GM18870 (cell line): ENCODE results near the gene FOXN1.

Source experiments
- ATAC-seq: cut with Tn5 transposase; IDR thresholded peaks from one replicate; pipeline ENCODE4 v1.9.1; 2021; ENCODE audit warnings: moderate library complexity; ENCODE audit not compliant: unreplicated experiment

The FOXN1 gene

GRCh38 chr17:28476076-28476865, 29.9 kb upstream of the FOXN1 start:
- ATAC-seq, result no peak

- no peak for ATAC-seq
Measured at GRCh38 chr17:28477928-28478327, 28.2 kb upstream of the FOXN1 start.

DNA sequence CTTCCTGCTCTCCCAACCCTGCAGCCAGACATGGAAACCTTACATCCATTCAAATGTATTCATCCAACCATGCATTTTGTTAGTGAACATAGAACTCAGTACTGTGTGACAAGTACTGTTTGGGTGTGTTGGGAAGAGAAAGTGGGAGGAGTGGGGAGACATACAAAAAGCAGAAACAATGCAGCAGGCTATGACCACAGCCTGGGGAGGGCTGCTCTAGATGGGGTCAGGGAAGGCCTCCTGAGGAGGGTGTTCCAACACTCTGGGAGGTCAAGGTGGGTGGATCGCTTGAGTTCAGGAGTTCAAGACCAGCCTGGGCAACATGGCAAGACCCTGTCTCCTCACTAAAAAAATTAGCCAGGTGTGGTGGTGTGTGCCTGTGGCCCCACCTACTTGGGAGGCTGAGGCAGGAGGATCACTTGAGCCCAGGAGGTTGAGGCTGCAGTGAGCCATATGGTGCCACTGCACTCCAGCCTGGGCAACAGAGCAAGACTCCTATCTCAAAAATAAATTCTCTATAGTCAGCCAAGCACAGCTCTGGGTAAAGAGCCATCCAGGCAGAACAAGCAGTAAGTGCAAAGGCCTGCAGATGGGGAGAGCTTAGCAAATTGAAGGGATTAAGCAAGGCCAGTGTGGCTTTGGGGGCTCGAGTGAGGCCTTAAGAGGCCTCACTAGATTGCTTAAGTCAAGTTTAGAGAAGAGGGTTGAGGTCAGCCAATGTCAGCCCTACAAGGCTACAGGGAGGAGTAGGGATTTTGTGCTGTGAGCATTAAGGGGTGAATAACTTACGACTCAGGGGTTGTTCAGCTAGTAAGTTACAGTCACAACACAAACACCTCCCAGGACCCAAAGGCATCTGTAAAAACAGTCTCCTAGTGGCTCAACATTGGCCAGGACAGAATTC, 27.2 kb upstream of the FOXN1 start:
- ATAC-seq, result no peak

- ATAC-seq, result no peak
Measured at GRCh38 chr17:28480278-28480677, 25.9 kb upstream of the FOXN1 start.

DNA sequence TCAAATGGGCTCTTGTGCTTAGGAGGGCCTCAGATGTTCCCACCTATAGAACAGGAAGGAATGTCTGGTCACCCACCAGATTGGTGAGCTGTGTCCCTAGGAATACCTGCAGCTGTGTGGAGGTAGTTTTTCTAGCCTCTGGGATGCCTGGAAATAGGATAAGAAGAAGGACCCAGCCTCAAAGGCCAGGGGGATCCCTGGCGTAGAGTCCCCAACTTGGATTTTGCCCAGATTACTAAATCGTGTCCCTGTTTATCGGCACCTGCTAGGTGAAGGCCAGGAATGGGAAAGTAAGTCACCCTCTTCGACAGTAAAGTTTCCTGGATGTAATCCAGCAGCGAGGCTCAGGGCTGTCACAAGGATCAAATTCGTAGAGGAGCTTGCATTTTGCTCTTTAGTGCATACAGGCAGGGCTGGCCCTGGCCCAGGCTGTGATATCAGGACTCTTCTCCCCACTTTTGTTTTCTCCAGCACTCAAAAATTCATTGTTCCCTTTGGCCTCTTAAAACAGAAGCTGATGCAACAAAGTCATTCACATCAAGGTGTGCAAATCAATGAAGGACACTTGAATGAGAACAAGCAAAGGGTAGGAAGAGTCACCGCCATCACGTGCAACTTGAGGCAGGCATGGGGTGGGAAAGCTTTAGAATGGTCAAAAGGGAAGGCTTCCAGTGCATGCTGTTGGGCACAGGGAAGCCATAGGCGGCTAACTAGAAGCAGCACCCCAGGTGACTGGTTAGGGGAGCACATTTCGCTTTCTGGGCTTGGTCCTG, 25.2 kb upstream of the FOXN1 start:
- ATAC-seq, result no peak

DNA sequence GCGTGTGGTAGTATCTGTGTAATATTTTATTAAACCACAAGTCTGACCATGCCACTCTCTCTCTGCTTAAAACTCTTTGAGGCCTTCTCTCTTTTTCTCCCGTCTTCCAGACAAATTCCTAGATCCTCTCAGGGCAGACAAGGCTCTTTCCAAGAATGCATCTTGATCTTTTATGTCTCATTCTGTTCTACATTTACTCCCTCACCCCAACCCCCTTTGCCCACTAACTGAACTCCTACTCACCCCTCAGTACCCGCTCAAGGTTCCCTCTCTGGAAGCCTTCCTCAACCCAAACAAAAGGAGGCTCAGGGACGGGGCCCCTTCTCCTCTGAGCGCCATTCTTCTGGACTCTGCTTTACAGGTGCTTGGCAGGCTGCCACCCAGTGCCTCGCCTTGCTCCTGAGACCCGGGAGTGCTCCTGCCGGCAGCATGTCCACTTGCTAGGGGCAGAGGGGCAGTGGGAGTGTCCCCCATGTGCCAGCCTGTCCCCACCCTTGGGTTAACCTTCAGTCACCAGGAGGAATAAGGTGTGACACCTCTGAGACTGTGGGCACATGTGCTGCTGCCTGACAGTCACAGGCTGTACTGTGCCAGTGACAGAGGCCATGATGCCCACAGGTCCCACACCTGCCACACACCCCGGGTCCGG, 23.5 kb upstream of the FOXN1 start:
- ATAC-seq, result no peak

DNA sequence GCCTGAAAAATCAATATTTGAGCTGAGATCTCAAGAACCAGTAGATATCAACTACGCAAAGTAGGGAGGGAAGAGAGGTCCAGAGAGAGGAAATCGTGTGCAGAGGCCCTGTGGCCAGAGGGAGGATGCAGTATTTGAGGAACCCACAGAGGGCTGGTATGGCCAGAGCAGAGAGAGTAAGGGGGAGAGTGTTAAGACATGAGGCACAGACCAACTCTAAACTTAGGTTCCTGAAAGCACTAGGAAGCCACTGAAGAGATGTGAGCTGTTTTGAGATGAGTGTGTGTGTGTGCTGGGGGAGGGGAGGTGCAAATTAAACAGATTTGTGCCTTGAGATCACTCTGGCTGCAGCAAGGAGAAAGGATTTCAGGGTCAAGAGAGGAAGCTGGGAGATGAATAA, 21.9 kb upstream of the FOXN1 start:
- ATAC-seq, result peak; percentile 80

DNA sequence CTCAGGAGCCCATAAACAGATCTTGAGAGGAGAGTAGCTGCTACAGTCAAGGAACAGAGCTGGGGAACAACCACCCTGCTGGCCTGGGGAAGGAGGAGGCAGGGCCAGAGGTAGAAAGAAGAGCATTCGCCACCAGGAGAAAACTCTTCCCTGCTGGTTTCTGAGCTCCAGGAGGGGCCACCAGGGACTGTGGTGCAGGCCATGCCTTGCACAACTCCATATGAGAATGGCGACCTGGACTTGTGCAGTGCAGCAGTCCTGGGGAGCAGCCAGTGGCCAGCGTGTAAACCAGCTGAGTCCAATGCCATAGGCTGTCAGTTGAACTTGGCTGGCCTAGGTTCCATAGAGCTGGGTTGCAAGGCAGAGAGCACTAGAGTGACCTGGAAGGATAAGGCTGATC, 21.1 kb upstream of the FOXN1 start:
- ATAC-seq, result no peak

- no peak for ATAC-seq
Measured at GRCh38 chr17:28487881-28488532, 18.1 kb upstream of the FOXN1 start.

- no peak for ATAC-seq
Measured at GRCh38 chr17:28488533-28489276, 17.4 kb upstream of the FOXN1 start.

- ATAC-seq, result no peak
Measured at GRCh38 chr17:28491286-28491685, 14.9 kb upstream of the FOXN1 start.

- ATAC-seq, result no peak
Measured at GRCh38 chr17:28491860-28492259, 14.3 kb upstream of the FOXN1 start.

GRCh38 chr17:28492352-28493310, 13.5 kb upstream of the FOXN1 start:
- no peak for ATAC-seq

GRCh38 chr17:28493460-28493859, 12.7 kb upstream of the FOXN1 start:
- no peak for ATAC-seq

- no peak for ATAC-seq
Measured at GRCh38 chr17:28494445-28495188, 11.5 kb upstream of the FOXN1 start.

- no peak for ATAC-seq
Measured at GRCh38 chr17:28495635-28496034, 10.5 kb upstream of the FOXN1 start.

DNA sequence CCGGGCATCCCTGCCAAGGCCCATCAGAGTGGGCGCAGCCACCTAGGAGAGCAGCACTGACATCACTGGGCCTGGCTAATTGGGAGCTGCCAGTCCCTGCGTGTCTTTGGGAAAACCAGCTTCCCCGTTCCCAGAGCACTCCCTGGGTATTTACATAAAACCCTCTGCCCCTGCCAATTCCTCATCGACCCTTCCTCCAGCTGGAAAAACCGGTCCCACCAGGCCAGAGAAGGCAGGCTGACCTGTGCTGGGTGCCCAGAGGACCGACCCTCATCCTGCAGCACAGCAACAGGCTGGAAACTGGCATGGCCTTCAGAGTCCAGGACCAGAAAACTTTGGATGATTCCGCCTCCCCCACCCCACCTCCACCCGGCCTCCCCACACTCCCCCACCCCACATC, 8.2 kb upstream of the FOXN1 start:
- no peak for ATAC-seq
